ACHN (cell line): ENCODE data around the gene GATAD1.
"Not testable (repeated sequence)": the region's sequence is repeated elsewhere in the genome, so short reads cannot be mapped to it uniquely, and the experiment has no call there.

Experiments
- DNase-seq: peaks from one replicate; pipeline ENCODE4 v3.0.0-alpha.2; 2015
- in situ Hi-C: cut with HindIII; loops from 2 replicates; pipeline ENCODE4 v1.10.0; 2017; ENCODE audit warnings: low sequenced_read_pairs, low pct_ligation_motif_present, low pct_unique_long_range_greater_than_20kb

Gene GATAD1

GRCh38 chr7:92475851-92476590 lies 28.7 kb downstream of the GATAD1 start:
- in situ Hi-C loops, DNase-seq: not testable (repeated sequence)

- in situ Hi-C loops, DNase-seq: not testable (repeated sequence)
Observed at GRCh38 chr7:92477681-92478080, 30.4 kb downstream of the GATAD1 start, which contains the start of gene ERVW-1. Gene ERVW-1 (minus strand): TSS chr7:92477946. CDS start chr7:92470381, 7,565 bp downstream.

- in situ Hi-C loops: no loop called here
- no peak for DNase-seq
Observed at GRCh38 chr7:92478095-92478494, 30.8 kb downstream of the GATAD1 start.

GRCh38 chr7:92478711-92479110 lies 31.4 kb downstream of the GATAD1 start:
- in situ Hi-C loops: no loop called here
- no peak for DNase-seq

GRCh38 chr7:92479146-92479545 lies 31.9 kb downstream of the GATAD1 start:
- in situ Hi-C loops, DNase-seq: not testable (repeated sequence)

- in situ Hi-C loops, DNase-seq: not testable (repeated sequence)
Observed at GRCh38 chr7:92483624-92484023, 36.3 kb downstream of the GATAD1 start.

DNA sequence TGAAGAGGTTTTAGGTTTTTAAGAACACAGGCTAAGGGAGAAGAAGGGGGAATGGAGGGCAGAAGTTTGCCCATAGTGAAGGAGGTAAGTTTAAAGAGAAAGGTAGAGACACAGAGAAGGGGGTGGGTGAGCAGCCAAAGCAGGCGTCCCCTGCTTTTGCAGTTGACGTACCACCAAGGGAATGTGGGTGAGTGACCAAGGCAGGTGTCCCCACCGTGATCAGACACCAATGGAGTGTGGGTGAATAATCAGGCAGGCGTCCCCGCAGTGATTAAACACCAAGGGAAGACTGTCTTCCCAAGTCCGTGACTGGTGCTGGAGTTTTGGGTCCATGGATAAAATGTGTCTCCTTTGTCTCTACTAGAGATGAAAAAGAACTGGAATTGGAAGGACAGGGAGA lies 36.9 kb downstream of the GATAD1 start:
- in situ Hi-C loops, DNase-seq: not testable (repeated sequence)

DNA sequence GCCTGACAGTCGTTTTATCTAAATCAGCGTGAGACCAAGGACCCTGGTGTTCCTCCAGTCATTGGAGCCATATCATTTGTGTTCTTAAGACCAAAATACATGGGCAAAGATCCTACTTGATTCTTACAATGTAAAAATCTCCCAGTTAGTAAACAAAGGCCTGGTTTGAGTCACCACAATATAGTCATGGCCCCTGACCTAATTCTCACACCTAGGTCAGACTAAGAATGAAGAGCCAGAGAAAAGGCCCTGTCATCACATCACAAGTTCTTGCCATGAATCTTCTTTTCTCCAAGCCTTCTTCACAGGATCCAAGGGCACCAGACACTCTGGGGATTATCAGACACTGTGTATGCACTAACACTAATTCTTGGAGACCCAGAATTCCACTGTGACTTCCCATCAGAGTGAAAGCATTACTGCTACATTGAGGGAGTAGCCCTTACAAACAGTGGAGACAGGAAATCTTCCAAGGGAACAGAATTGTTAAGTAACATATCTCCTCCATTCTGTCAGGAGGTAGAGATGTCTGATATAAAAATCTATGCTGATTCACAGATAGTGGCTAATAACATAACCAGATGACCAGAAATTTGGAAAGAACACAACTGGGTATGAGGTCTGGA lies 38.1 kb downstream of the GATAD1 start:
- DNase-seq: no peak
- in situ Hi-C loops: no loop called here

- in situ Hi-C loops: no loop called here
- DNase-seq: no peak
Observed at GRCh38 chr7:92485974-92486373, 38.7 kb downstream of the GATAD1 start.

DNA sequence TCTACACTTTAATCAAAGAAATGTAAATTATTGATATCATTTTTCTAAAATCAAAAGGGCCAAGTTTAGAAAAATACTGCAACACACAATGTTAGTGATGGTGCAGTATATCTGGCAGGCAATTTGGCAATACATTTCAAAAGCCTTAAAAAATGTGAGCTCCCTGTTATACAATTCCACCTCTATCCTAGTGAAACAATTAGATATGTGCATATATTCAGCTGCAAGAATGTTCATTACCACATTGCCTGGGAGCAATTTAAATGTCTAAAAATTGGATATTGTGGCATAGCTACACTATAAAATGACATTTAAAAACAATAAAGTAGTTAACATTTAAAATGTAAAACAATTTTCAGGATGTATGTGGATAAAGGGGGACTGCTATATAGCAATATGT lies 40.5 kb downstream of the GATAD1 start:
- in situ Hi-C loops: no loop called here
- no peak for DNase-seq

DNA sequence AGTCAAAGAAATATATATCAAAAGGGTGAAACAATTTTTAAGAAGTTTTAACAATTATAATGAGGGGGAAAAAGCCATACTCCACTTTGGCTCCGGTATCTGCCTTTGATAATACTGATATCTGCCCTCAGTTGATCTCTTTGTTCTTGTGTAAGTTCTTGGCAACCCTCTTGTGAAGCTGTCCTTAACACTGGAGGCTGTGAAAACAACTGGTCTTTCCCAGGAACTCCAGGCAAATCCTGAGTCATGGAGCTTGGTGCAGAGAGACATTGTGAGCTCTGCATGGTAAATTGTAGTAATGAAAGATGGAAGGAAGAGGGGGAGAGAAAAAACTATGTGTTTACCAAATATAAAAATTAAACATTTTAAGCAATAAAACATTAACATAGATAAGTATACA lies 42.4 kb downstream of the GATAD1 start:
- in situ Hi-C loops: no loop called here
- no peak for DNase-seq

- no peak for DNase-seq
- in situ Hi-C loops: no loop called here
Observed at GRCh38 chr7:92496876-92497275, 49.6 kb downstream of the GATAD1 start.

- in situ Hi-C loops: no loop called here
- DNase-seq: no peak
Observed at GRCh38 chr7:92498557-92498956, 51.3 kb downstream of the GATAD1 start.

DNA sequence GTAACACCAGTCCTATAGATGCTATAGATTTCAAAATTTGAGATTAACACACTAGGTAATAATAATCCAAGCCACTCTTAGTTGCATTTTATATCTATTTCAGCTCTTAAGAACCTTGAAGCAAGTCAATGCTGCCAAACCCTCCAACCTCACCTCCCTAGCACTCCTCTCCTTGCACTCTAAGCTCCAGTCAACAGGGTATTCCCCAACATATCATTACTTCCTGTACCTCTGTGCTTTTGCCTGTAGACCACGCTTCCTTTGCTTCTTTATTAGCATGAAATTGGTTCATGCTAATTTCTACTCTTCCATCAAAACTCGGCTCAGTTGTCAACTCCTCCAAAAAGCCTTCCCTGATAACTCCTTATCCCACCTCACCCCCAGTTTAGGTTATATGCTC lies 56.5 kb downstream of the GATAD1 start:
- DNase-seq: no peak
- in situ Hi-C loops: no loop called here

GRCh38 chr7:92504563-92504962 lies 57.3 kb downstream of the GATAD1 start:
- DNase-seq: no peak
- in situ Hi-C loops: no loop called here

GRCh38 chr7:92506363-92506762 lies 59.1 kb downstream of the GATAD1 start:
- DNase-seq: no peak
- in situ Hi-C loops: no loop called here

DNA sequence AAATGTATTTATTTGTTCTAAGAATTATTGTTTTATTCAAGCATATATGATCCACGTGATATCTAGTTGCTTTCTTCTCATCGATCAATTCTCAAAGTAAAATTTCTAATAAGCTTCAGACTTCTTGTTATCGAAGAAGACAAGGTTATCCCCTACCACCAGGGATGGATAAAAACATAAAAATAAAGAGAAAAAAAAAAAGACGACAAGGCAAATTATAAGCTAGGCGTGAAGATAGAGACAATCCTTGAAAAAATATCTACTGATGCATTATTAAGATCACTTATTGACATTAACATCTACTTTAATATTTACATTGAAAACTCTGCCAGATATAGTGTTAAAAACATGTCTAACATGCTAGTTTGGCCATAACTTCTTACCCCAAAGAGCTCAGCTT lies 61.7 kb downstream of the GATAD1 start:
- no peak for DNase-seq
- in situ Hi-C loops: no loop called here
